Nephron progenitor cell (in vitro differentiated cells): Measurements from ENCODE around the gene CHST8.

Experiments
- DNase-seq: peaks from one replicate; pipeline ENCODE4 v3.0.0; 2021
- H3K27ac Mint-ChIP-seq: 2 replicates; pipeline ENCODE4 v1.8.0; 2021; ENCODE audit warnings: mild to moderate bottlenecking, moderate library complexity, mixed read lengths
- H3K27me3 Mint-ChIP-seq: 2 replicates; pipeline ENCODE4 v1.8.0; 2021; ENCODE audit warnings: mild to moderate bottlenecking, low read depth, mixed read lengths; ENCODE audit not compliant: poor library complexity
- H3K36me3 Mint-ChIP-seq: 2 replicates; pipeline ENCODE4 v1.8.0; 2021; ENCODE audit warnings: low read depth, mixed read lengths
- H3K4me1 Mint-ChIP-seq: 2 replicates; pipeline ENCODE4 v1.8.0; 2021; ENCODE audit warnings: mixed read lengths
- H3K4me3 Mint-ChIP-seq: 2 replicates; pipeline ENCODE4 v1.8.0; 2021; ENCODE audit warnings: mild to moderate bottlenecking, moderate library complexity, mixed read lengths
- H3K9me3 Mint-ChIP-seq: 2 replicates; pipeline ENCODE4 v1.8.0; 2021; ENCODE audit warnings: mild to moderate bottlenecking, moderate library complexity, mixed read lengths
- TF ChIP-seq, protein P1 (sequence below): fragments of 200-600 bp; sonication (generic); IDR thresholded peaks from 2 replicates; pipeline ENCODE4 v1.5.0; 2021; ENCODE audit warnings: antibody characterized with exemption

The CHST8 gene

DNA sequence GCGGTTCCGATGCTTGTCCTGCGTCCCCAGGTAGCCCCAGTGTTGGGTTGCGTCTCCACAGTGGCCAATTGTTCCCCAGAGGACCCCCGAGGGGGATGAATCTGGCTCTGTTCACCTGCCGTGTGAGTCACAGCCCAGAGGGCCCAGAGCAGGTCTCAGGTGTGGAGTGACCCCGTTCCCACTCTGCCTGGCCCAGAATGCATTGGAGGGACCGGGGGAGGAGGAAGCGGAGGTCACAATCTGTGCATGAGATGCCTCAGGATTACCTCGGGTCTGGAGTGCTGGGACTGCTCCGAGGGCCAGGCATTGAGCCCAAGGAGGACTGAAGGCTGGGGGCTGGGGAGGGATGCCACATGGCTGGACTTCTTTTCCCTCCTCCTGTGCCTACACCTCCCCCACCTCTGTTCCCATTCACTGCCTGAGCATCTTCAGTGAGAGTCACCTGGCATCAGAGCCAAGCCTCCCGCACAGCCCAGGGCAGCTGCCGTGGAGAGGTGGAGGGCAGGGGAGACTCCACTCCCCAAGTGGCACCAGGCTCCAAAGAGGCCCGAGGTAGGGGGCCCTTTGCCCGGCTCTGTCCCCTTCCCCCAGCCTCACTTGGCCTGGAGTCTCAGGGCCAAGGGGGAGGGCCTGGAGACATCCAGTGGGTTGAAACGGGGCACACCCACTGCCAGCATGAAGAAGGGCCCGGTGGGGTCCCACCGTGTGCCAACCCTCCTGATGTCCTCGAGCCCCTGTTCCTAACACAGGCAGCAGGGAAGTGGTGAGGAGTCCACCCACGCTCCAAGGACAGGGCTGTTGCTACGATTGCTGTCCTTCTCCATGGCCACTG, 81.1 kb downstream of the CHST8 start:
- H3K9me3 Mint-ChIP-seq: no peaks in the 10 kb centered on the region
- H3K4me3 Mint-ChIP-seq: no peak overlapping the region
- no peaks in the 10 kb centered on the region for H3K4me1 Mint-ChIP-seq
- no peak for DNase-seq
- H3K36me3 Mint-ChIP-seq: no peaks in the 10 kb centered on the region
- TF ChIP-seq, protein P1, sequence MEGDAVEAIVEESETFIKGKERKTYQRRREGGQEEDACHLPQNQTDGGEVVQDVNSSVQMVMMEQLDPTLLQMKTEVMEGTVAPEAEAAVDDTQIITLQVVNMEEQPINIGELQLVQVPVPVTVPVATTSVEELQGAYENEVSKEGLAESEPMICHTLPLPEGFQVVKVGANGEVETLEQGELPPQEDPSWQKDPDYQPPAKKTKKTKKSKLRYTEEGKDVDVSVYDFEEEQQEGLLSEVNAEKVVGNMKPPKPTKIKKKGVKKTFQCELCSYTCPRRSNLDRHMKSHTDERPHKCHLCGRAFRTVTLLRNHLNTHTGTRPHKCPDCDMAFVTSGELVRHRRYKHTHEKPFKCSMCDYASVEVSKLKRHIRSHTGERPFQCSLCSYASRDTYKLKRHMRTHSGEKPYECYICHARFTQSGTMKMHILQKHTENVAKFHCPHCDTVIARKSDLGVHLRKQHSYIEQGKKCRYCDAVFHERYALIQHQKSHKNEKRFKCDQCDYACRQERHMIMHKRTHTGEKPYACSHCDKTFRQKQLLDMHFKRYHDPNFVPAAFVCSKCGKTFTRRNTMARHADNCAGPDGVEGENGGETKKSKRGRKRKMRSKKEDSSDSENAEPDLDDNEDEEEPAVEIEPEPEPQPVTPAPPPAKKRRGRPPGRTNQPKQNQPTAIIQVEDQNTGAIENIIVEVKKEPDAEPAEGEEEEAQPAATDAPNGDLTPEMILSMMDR: no peak
- no peak overlapping the region for H3K27ac Mint-ChIP-seq
- H3K27me3 Mint-ChIP-seq: peaks cover 42% of the 10 kb centered on the region

DNA sequence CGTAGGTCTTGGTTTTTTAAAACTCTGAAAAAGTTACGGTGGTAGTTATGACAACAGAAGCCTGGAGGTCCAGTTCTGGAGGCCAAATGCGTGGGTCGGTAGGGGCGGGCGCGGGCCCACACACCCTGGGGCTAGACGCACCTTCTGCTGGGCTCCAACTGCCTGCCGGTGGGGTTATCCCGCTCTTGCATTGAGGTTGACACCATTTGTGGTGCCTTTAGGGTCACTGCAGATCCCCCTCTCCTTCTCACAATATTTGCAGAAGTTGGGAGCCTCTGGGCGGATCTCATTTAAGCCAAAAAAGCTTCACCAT, 81.6 kb downstream of the CHST8 start:
- Mint-ChIP-seq H3K36me3 (no peaks in the 10 kb centered on the region), H3K4me1 (no peaks in the 10 kb centered on the region), H3K4me3 (no peak overlapping the region), H3K27me3 (peaks cover 43% of the 10 kb centered on the region), H3K27ac (no peak overlapping the region), H3K9me3 (no peaks in the 10 kb centered on the region)
- no peak for DNase-seq
- TF ChIP-seq, protein P1: no peak

DNA sequence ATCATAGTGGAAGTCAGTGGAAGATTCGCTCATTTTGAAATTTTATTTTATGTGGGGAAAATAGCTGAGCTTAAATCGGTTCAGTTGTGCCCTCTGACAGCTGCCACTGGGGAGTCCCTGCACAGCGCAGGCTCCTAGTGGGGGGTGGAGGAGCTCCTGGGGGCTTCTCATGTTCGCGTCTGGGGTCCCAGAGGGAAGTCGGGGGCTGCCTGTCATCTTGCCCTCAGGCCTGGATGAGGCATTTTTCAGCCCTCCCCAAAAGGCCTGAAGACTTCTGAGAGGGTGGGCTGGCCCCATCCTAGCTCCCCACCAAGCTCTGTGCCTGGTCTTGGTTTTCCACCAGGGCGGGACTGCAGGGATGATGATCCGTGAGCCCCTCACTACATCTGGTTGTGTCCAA, 82.1 kb downstream of the CHST8 start:
- no peak overlapping the region for H3K27ac Mint-ChIP-seq
- H3K4me3 Mint-ChIP-seq: no peak overlapping the region
- H3K9me3 Mint-ChIP-seq: no peaks in the 10 kb centered on the region
- H3K4me1 Mint-ChIP-seq: no peaks in the 10 kb centered on the region
- H3K36me3 Mint-ChIP-seq: no peaks in the 10 kb centered on the region
- peaks cover 41% of the 10 kb centered on the region for H3K27me3 Mint-ChIP-seq
- TF ChIP-seq, protein P1: no peak
- DNase-seq: no peak

DNA sequence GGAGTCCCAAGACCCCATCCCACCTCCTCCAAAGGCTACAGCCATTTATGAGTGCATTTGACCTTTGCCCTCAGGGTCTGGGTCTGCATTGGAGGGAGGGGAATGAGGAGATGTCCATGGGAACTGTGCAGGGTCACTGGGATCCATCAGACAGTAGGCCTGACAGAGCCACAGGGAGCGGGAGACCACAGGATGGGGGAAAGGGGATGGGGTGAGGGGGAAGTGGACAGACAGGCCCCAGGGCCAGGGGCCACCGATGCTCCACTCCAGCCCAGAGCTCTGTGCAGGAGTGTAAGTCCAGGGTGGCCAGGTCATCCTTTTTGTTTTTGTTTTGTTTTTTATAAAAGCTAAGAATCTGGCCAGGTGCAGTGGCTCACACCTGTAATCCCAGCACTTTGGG, 82.5 kb downstream of the CHST8 start:
- no peak overlapping the region for H3K27ac Mint-ChIP-seq
- H3K4me1 Mint-ChIP-seq: no peaks in the 10 kb centered on the region
- TF ChIP-seq, protein P1: no peak
- no peak for DNase-seq
- no peak overlapping the region for H3K4me3 Mint-ChIP-seq
- no peaks in the 10 kb centered on the region for H3K9me3 Mint-ChIP-seq
- H3K27me3 Mint-ChIP-seq: peaks cover 41% of the 10 kb centered on the region
- no peaks in the 10 kb centered on the region for H3K36me3 Mint-ChIP-seq

DNA sequence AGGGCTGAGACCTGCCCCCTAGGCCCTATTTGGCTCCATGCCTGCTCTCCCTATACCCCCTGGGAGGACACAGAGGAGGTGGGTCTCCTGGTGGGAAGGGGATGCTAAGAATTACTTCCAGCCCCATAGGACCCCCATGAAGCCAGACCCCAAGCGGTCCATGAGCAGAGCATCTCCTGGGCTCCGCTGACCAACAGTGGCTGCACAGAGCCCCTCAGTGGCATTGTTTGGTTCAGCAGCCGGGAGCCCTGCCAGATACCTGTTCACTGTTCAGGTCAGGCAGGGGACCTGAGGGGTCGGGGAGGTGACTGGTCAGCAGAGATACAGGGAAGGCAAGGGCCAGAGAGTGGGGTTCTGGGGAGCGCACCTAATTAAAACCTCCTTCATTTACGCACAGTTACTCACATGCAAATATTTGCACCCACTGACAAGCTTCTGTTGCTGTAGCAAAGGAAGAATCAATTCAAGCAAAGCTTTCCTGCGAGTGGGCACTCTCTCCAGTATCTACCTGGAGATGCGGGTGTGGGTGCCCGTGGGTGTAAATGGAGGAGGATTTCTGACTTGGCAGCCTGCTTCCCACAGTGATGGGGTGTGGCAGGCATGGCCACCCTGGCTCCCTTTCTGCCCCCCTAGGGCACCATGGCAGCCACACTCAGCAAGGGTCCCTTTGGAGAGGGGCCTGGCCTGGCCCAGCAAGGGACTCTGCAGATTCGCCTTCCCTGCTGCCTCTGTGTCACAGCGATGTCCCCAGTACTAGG, 83.5 kb downstream of the CHST8 start:
- H3K27me3 Mint-ChIP-seq: peaks cover 40% of the 10 kb centered on the region
- TF ChIP-seq, protein P1: no peak
- H3K4me1 Mint-ChIP-seq: no peaks in the 10 kb centered on the region
- no peaks in the 10 kb centered on the region for H3K9me3 Mint-ChIP-seq
- no peaks in the 10 kb centered on the region for H3K36me3 Mint-ChIP-seq
- no peak for DNase-seq
- no peak overlapping the region for H3K27ac Mint-ChIP-seq
- no peak overlapping the region for H3K4me3 Mint-ChIP-seq

DNA sequence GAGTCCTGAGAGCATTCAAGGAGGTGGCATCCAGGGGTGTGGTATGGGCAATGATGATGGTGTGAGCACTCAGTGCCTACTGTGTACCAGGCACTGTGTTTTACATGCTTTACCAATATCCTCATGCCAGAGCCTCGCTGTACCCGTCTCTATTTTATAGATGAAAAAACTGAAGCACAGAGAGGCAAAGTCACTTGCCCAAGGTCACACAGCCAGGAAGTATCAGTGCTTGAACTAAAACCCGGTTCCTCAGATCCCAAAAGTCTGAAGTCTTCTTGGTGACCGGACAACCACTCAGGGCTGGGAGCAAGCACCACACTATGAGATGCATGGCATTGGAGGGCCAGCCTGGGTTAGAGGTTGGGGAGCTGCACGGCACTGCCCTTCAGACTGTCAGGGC, 84.1 kb downstream of the CHST8 start:
- Mint-ChIP-seq H3K27ac (no peak overlapping the region), H3K4me1 (no peaks in the 10 kb centered on the region), H3K36me3 (no peaks in the 10 kb centered on the region), H3K27me3 (peaks cover 41% of the 10 kb centered on the region), H3K4me3 (no peak overlapping the region), H3K9me3 (no peaks in the 10 kb centered on the region)
- TF ChIP-seq, protein P1: no peak
- DNase-seq: no peak
